Measurements from ENCODE around the gene PELI2. TPM values are rescaled to one million over a fixed set of nuclear protein-coding genes. Genes with fewer than 3 reads are reported as not detected.

The PELI2 gene
- polyA plus RNA-seq, result 0.01 TPM in 2 of 3 replicates, not detected in the other
- 0.46 TPM for polyA plus RNA-seq (2011; ENCODE audit: low read depth)
- 0.06 TPM in 1 of 2 replicates, not detected in the other for polyA plus RNA-seq (2011; cell fraction: cytosol; rRNA removed)
- polyA plus RNA-seq (2011; cell fraction: nucleus; rRNA removed), result 0.25 TPM in 1 of 2 replicates, not detected in the other
- polyA plus RNA-seq (2012; ENCODE audit: low replicate concordance), result 0.63 TPM in 1 of 2 replicates, not detected in the other
- polyA minus RNA-seq, result 0.10 to 0.23 TPM in 2 of 3 replicates, not detected in the other
- not detected for polyA minus RNA-seq (2011; cell fraction: cytosol; rRNA and poly(A)+ RNA removed)
- not detected in 2 replicates for polyA minus RNA-seq (2011; cell fraction: nucleus; rRNA and poly(A)+ RNA removed)

DNA sequence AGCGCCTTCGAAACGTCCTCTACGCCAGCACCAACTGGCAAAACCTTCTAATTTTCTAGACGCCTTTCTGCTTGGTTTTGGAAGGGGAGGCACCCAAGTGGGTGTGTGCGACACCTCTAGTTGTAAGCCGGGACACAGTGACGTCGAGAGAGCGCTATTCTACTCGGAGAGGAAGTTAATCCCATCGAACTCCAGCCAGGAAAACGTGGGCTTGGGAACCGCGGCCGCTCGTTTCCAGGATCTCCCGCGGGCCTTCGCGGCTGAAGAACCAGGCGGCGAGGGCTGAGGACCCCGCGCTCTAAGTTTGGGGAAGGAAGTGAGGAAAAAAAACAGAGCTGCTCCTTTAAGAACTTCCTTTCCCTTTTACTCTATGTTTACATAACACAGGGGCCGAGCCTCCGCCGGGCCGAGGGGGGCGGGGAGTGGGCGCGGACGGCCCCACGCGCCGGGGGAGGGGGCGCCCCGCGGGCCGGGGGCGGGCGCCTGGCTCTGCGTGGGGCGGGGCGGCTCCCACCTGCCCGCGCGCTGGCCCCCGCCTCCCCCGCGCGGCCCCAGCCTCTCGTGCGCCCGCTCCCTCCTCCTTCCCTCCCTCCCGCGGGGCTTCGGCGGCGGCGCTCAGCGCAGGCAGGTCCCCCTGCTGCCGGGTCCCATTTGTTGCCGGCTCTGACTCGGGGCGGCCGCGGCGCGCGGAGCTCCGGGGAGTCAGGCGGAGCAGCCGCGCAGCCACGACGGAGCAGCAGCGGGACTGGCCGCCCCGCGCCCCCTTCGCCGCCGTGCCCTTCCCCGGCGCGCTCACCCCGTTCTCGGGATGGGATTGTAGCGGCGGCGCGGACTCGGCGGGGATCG is at the start of gene PELI2:
Gene PELI2, plus strand, starts transcription at position 647 of the 846 bp plus-strand sequence. CDS start 250 bp downstream, outside the sequence.
- no peak for DNase-seq (ENCODE audit: low read depth, low spot score)
- peak within 1 kb of the TSS; percentile 45 to 66 (median 65) for H3K4me3 ChIP-seq (ENCODE audit: control insufficient read depth in 2 of 3, extremely low read depth in 1 of 3, insufficient read depth in 2 of 3, low read depth in 1 of 3, low read length in 3 of 3)
- H3K9ac ChIP-seq (ENCODE audit: control insufficient read depth, extremely low read depth, insufficient read depth, low read length), result no peak within 1 kb of the TSS
- peak within 1 kb of the TSS; percentile 56 for H2AFZ ChIP-seq (ENCODE audit: control insufficient read depth, low read length)
- H3K9me1 ChIP-seq (ENCODE audit: control insufficient read depth, extremely low read depth, insufficient read depth, low read length), result no peaks in the 10 kb centered on the region
- no peaks in the 10 kb centered on the region for H3K79me2 ChIP-seq (ENCODE audit: control insufficient read depth, insufficient read depth, low read length)
- peaks cover 2% of the 10 kb centered on the region for H3K4me1 ChIP-seq (ENCODE audit: control insufficient read depth, extremely low read depth, insufficient read depth, low read length)
- H3K4me2 ChIP-seq (ENCODE audit: control insufficient read depth, extremely low read depth, insufficient read depth, low read depth, low read length), result peak within 1 kb of the TSS; percentile 89
- no peaks in the 10 kb centered on the region for H3K9me3 ChIP-seq (ENCODE audit: control insufficient read depth, low read depth, low read length)
- dilution Hi-C loops (cut with MboI; ENCODE audit: extremely low pct_ligation_motif_present, low sequenced_read_pairs), result no loop called here
- no peak for FAIRE-seq
- no peaks in the 10 kb centered on the region for H3K36me3 ChIP-seq (ENCODE audit: control insufficient read depth in 2 of 2, extremely low read depth in 1 of 2, insufficient read depth in 2 of 2, low read length in 2 of 2)
- peaks cover 52% of the 10 kb centered on the region for H3K27me3 ChIP-seq (ENCODE audit: control insufficient read depth, extremely low read depth, insufficient read depth, low read length)
- H4K20me1 ChIP-seq (ENCODE audit: control insufficient read depth, extremely low read depth, insufficient read depth, low read length), result no peaks in the 10 kb centered on the region
- H3K27ac ChIP-seq (ENCODE audit: control insufficient read depth, insufficient read depth, low read length), result no peak within 1 kb of the TSS
- TF ChIP-seq, protein P1, sequence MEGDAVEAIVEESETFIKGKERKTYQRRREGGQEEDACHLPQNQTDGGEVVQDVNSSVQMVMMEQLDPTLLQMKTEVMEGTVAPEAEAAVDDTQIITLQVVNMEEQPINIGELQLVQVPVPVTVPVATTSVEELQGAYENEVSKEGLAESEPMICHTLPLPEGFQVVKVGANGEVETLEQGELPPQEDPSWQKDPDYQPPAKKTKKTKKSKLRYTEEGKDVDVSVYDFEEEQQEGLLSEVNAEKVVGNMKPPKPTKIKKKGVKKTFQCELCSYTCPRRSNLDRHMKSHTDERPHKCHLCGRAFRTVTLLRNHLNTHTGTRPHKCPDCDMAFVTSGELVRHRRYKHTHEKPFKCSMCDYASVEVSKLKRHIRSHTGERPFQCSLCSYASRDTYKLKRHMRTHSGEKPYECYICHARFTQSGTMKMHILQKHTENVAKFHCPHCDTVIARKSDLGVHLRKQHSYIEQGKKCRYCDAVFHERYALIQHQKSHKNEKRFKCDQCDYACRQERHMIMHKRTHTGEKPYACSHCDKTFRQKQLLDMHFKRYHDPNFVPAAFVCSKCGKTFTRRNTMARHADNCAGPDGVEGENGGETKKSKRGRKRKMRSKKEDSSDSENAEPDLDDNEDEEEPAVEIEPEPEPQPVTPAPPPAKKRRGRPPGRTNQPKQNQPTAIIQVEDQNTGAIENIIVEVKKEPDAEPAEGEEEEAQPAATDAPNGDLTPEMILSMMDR (optimal IDR thresholded peaks at IDR 0.05 in 1 of 3, IDR thresholded peaks at IDR 0.05 in 1 of 3, conservative IDR thresholded peaks at IDR 0.05 in 1 of 3; ENCODE audit: extremely low read depth in 1 of 3, insufficient read depth in 2 of 3, low read length in 3 of 3), result no peak
- peak; percentile 67 for TF ChIP-seq EZH2 (IDR thresholded peaks at IDR 0.05; ENCODE audit: low read length)

GRCh38 chr14:56073799-56074198 is 44.4 kb upstream of the PELI2 start:
- Histone ChIP-seq H3K9ac (ENCODE audit: control insufficient read depth, extremely low read depth, insufficient read depth, low read length) (no peak overlapping the region), H3K4me2 (ENCODE audit: control insufficient read depth, extremely low read depth, insufficient read depth, low read depth, low read length) (no peak overlapping the region), H3K79me2 (ENCODE audit: control insufficient read depth, insufficient read depth, low read length) (no peaks in the 10 kb centered on the region), H3K4me3 (ENCODE audit: control insufficient read depth in 2 of 3, extremely low read depth in 1 of 3, insufficient read depth in 2 of 3, low read depth in 1 of 3, low read length in 3 of 3) (no peak overlapping the region), H3K9me1 (ENCODE audit: control insufficient read depth, extremely low read depth, insufficient read depth, low read length) (no peaks in the 10 kb centered on the region), H3K9me3 (ENCODE audit: control insufficient read depth, low read depth, low read length) (no peaks in the 10 kb centered on the region), H3K36me3 (ENCODE audit: control insufficient read depth in 2 of 2, extremely low read depth in 1 of 2, insufficient read depth in 2 of 2, low read length in 2 of 2) (no peaks in the 10 kb centered on the region), H2AFZ (ENCODE audit: control insufficient read depth, low read length) (no peak overlapping the region), H3K4me1 (ENCODE audit: control insufficient read depth, extremely low read depth, insufficient read depth, low read length) (no peaks in the 10 kb centered on the region), H4K20me1 (ENCODE audit: control insufficient read depth, extremely low read depth, insufficient read depth, low read length) (no peaks in the 10 kb centered on the region), H3K27me3 (ENCODE audit: control insufficient read depth, extremely low read depth, insufficient read depth, low read length) (peaks cover 2% of the 10 kb centered on the region), H3K27ac (ENCODE audit: control insufficient read depth, insufficient read depth, low read length) (no peak overlapping the region)
- TF ChIP-seq, protein P1 (optimal IDR thresholded peaks at IDR 0.05 in 1 of 3, IDR thresholded peaks at IDR 0.05 in 1 of 3, conservative IDR thresholded peaks at IDR 0.05 in 1 of 3; ENCODE audit: extremely low read depth in 1 of 3, insufficient read depth in 2 of 3, low read length in 3 of 3), result no peak
- no peak for TF ChIP-seq EZH2 (IDR thresholded peaks at IDR 0.05; ENCODE audit: low read length)
- no peak for FAIRE-seq
- DNase-seq (ENCODE audit: low read depth, low spot score), result no peak
- dilution Hi-C loops (cut with MboI; ENCODE audit: extremely low pct_ligation_motif_present, low sequenced_read_pairs), result no loop called here

All from keratinocyte (primary cell).